GM21526 (cell line): ENCODE measurements around the gene MRPS18A.
A peak's percentile ranks its signal among the peaks of the same experiment; 100 is the strongest.
"Not testable (repeated sequence)": the region's sequence is repeated elsewhere in the genome, so short reads cannot be mapped to it uniquely, and the experiment has no call there.

Experiments
- ATAC-seq: cut with Tn5 transposase; IDR thresholded peaks from one replicate; pipeline ENCODE4 v1.9.1; 2021; ENCODE audit warnings: moderate library complexity; ENCODE audit not compliant: unreplicated experiment, low FRiP score

MRPS18A gene

GRCh38 chr6:43639984-43640800 lies 47.4 kb downstream of the MRPS18A start:
- no peak for ATAC-seq

GRCh38 chr6:43636308-43636659 lies 51.3 kb downstream of the MRPS18A start:
- no peak for ATAC-seq

- peak; percentile 67 for ATAC-seq
Measured at GRCh38 chr6:43635387-43636307, 51.9 kb downstream of the MRPS18A start, which contains the start of gene MAD2L1BP. Gene MAD2L1BP, plus strand, starts transcription at chr6:43635840. Its CDS starts 36 bp downstream, at chr6:43635876.

- ATAC-seq = no peak
Measured at GRCh38 chr6:43634702-43635303, 52.8 kb downstream of the MRPS18A start.

- ATAC-seq = not testable (repeated sequence)
Measured at GRCh38 chr6:43633002-43633401, 54.6 kb downstream of the MRPS18A start.

- no peak for ATAC-seq
Measured at GRCh38 chr6:43630980-43631619, 56.5 kb downstream of the MRPS18A start.

GRCh38 chr6:43629505-43630300 lies 57.9 kb downstream of the MRPS18A start:
- ATAC-seq = peak; percentile 67

GRCh38 chr6:43629104-43629504 lies 58.5 kb downstream of the MRPS18A start, which contains the start of gene GTPBP2:
Gene GTPBP2, minus strand, starts transcription at chr6:43629264. Its CDS starts 102 bp downstream, at chr6:43629162.
- ATAC-seq = peak; percentile 72

GRCh38 chr6:43628393-43629103 lies 59.0 kb downstream of the MRPS18A start:
- ATAC-seq = no peak

GRCh38 chr6:43627008-43627825 lies 60.4 kb downstream of the MRPS18A start:
- ATAC-seq = no peak

- ATAC-seq = no peak
Measured at GRCh38 chr6:43625393-43625992, 62.1 kb downstream of the MRPS18A start.

- ATAC-seq = no peak
Measured at GRCh38 chr6:43624786-43625288, 62.8 kb downstream of the MRPS18A start.

- ATAC-seq = no peak
Measured at GRCh38 chr6:43623880-43624785, 63.5 kb downstream of the MRPS18A start.

- ATAC-seq = no peak
Measured at GRCh38 chr6:43622541-43622940, 65.0 kb downstream of the MRPS18A start.

- ATAC-seq = no peak
Measured at GRCh38 chr6:43621836-43622180, 65.8 kb downstream of the MRPS18A start.
